Esophagus muscularis mucosa (tissue), 3 donors: Measurements from ENCODE around the gene ANO8.

Experiments used
- POLR2AphosphoS5 ChIP-seq, 2 donors: sonication (generic); formaldehyde crosslinking; IDR thresholded peaks; one replicate each; pipeline ENCODE4 v1.6.1; 2017; ENCODE audit warnings: antibody characterized with exemption in 2 of 2
- TF ChIP-seq, protein P1 (sequence below), 3 experiments: fragments of 200-600 bp in 2 of 3; fragments of 450-650 bp in 1 of 3; sonication (generic) in 2 of 3; IDR thresholded peaks; one replicate each; pipeline ENCODE4 v1.5.1; 2017 to 2019; ENCODE audit warnings: antibody characterized with exemption in 3 of 3, mild to moderate bottlenecking in 2 of 3, moderate library complexity in 1 of 3

DNA sequence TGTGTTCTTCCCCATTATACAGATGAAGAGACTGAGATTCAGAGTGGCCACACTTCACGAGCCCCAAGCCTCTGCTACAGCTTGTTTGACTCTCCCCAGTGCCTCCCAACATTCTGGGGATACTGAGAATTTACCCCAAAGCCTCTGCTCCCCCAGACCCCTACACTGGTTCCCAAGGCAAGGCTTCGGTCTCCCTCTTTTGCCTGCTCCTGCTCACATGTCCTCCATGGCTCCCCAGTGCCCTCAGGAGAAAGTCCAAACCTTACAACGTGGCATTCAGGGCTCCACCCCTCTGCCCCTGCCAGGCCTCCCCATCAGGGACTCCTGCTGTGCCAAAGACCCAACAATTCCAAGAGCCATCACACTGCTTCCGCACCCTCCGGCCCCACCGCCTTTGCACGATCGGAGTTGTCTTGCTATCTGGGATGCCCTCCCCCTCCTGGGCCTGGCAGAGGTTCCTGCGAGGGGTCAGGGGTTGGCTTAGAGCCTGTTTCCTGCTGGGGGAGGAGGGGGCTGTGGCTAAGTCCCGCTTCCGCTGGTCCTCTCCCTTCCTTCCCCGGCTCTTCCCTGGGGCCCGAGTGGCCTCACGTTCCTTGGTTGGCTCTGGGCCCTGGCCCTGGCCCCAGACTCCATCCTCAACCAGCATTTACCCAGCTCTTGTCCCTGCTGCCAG, 18.1 kb upstream of the ANO8 start:
- TF ChIP-seq POLR2AphosphoS5 (IDR thresholded peaks at IDR 0.05): no peak
- TF ChIP-seq, protein P1, sequence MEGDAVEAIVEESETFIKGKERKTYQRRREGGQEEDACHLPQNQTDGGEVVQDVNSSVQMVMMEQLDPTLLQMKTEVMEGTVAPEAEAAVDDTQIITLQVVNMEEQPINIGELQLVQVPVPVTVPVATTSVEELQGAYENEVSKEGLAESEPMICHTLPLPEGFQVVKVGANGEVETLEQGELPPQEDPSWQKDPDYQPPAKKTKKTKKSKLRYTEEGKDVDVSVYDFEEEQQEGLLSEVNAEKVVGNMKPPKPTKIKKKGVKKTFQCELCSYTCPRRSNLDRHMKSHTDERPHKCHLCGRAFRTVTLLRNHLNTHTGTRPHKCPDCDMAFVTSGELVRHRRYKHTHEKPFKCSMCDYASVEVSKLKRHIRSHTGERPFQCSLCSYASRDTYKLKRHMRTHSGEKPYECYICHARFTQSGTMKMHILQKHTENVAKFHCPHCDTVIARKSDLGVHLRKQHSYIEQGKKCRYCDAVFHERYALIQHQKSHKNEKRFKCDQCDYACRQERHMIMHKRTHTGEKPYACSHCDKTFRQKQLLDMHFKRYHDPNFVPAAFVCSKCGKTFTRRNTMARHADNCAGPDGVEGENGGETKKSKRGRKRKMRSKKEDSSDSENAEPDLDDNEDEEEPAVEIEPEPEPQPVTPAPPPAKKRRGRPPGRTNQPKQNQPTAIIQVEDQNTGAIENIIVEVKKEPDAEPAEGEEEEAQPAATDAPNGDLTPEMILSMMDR (IDR thresholded peaks at IDR 0.05): no peak
